PC-9 (cell line): ENCODE measurements around the gene NUP205. TPM values are rescaled to one million over a fixed set of nuclear protein-coding genes. Genes with fewer than 3 reads are reported as not detected.

ENCODE experiments used
- BruUV-seq: library from RNA; stranded (reverse); fragments of 400-500 nt; replicated peaks from 2 replicates; lab custom pipeline; 2021; lab: Mats Ljungman, UMichigan
- CTCF ChIA-PET: fragments of 300-600 bp; sonication (Branson Sonifier 250); formaldehyde crosslinking; loops from one replicate; lab custom pipeline; 2022; ENCODE audit warnings: antibody characterized with exemption; lab: Charles Lee
- POLR2A ChIA-PET: fragments of 300-600 bp; sonication (Branson Sonifier 250); formaldehyde crosslinking; loops from one replicate; lab custom pipeline; 2022; ENCODE audit warnings: antibody characterized with exemption; ENCODE audit not compliant: unreplicated experiment; lab: Charles Lee
- DNase-seq, 2 experiments: peaks; one replicate each; pipeline versions ENCODE4 v3.0.0 to v3.0.0-alpha.2; 2015 to 2022; ENCODE audit warnings: mixed read lengths in 1 of 2
- H2AFZ ChIP-seq: fragments of 200-600 bp; sonication (generic); 2 replicates; pipeline ENCODE4 v1.8.1; 2017; ENCODE audit warnings: antibody characterized with exemption
- H3F3A ChIP-seq: fragments of 200-600 bp; sonication (generic); 2 replicates; pipeline ENCODE4 v1.8.1; 2017; ENCODE audit warnings: antibody characterized with exemption, mild to moderate bottlenecking, low read depth; ENCODE audit not compliant: insufficient read depth
- H3K27ac ChIP-seq: fragments of 200-600 bp; sonication (generic); 2 replicates; pipeline ENCODE4 v1.6.1; 2016; ENCODE audit warnings: mixed run types
- H3K27me3 ChIP-seq: fragments of 200-600 bp; sonication (generic); 2 replicates; pipeline ENCODE4 v1.6.1; 2016; ENCODE audit warnings: low read depth, mixed run types; ENCODE audit not compliant: insufficient read depth
- H3K36me3 ChIP-seq: fragments of 200-600 bp; sonication (generic); 2 replicates; pipeline ENCODE4 v1.6.1; 2016; ENCODE audit warnings: low read depth, mixed run types
- H3K4me1 ChIP-seq: fragments of 200-600 bp; sonication (generic); replicated peaks from 2 replicates; pipeline ENCODE4 v1.6.1; 2016; ENCODE audit warnings: mixed run types; ENCODE audit not compliant: insufficient read depth
- H3K4me2 ChIP-seq: fragments of 200-600 bp; sonication (generic); 2 replicates; pipeline ENCODE4 v1.6.1; 2017; ENCODE audit warnings: mixed run types
- H3K4me3 ChIP-seq: fragments of 200-600 bp; sonication (generic); 2 replicates; pipeline ENCODE4 v1.6.1; 2016; ENCODE audit warnings: mixed run types
- H3K79me2 ChIP-seq: fragments of 200-600 bp; sonication (generic); 2 replicates; pipeline ENCODE4 v1.6.1; 2017; ENCODE audit warnings: low read depth, mixed run types
- H3K9me2 ChIP-seq: fragments of 200-600 bp; sonication (generic); 2 replicates; pipeline ENCODE4 v1.8.1; 2017; ENCODE audit warnings: mild to moderate bottlenecking; ENCODE audit not compliant: insufficient read depth
- H3K9me3 ChIP-seq: fragments of 200-600 bp; sonication (generic); 2 replicates; pipeline ENCODE4 v1.8.1; 2016; ENCODE audit warnings: low read depth; ENCODE audit not compliant: insufficient read depth
- H4K20me1 ChIP-seq: fragments of 200-600 bp; sonication (generic); 2 replicates; pipeline ENCODE4 v1.8.1; 2017; ENCODE audit not compliant: insufficient read depth
- EZH2 ChIP-seq: fragments of 200-600 bp; sonication (generic); IDR thresholded peaks from 2 replicates; pipeline ENCODE4 v1.8.0; 2017; ENCODE audit warnings: antibody characterized with exemption, low read depth
- intact Hi-C: fragments of 100-400 bp; cut with micrococcal nuclease; formaldehyde crosslinking; loops from one replicate; pipeline ENCODE4 v1.10.0; 2022; ENCODE audit not compliant: unreplicated experiment
- total RNA-seq: library from RNA; stranded (reverse); gene quantifications from 2 replicates; pipeline ENCODE4 v1.2.3, GENCODE V29; 2021
- TF ChIP-seq, protein P1 (sequence below): fragments of 200-600 bp; sonication (generic); conservative IDR thresholded peaks from 2 replicates; pipeline ENCODE4 v1.6.1; 2017; ENCODE audit warnings: mixed run types, antibody characterized with exemption, mild to moderate bottlenecking, moderate library complexity

The NUP205 gene
- total RNA-seq, 1 experiment from 2014 or later: 108 TPM

- intact Hi-C loops: loop anchor here (5.0 kb wide), 1 partner anchor 1928 kb away; no protein-coding TSS in a partner anchor
Observed at GRCh38 chr7:135664046-135664589, 106.4 kb downstream of the NUP205 start.

DNA sequence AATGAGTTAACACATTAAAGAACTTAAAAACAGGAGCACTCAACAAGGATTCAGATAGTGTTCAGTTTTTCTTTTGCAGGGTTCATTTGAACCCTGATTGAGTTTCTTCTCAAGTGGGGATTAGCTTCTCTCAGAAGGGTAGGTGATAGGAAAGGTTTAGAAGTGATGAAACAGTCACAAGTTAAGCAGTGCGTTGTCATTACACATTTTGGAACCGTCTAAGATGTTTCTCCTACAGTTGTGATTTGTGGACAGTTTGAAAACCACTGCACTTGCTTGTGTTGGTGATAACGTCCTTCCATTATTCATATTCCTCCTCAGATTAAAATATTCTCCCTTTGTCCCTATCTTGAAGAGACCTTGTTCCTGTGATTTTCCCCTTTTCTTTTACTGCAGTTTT is 107.3 kb downstream of the NUP205 start:
- H3K27ac ChIP-seq: no peak overlapping the region
- intact Hi-C loops: no loop called here
- BruUV-seq: no TSS peak
- ChIA-PET POLR2A (interaction anchor here (0.6 kb wide), 1 partner anchor 19 kb away, joined by 3 read pairs; no protein-coding TSS in a partner anchor), CTCF (no interaction called here)
- no peaks in the 10 kb centered on the region for H3K36me3 ChIP-seq
- H3K4me3 ChIP-seq: no peak overlapping the region
- no peak for DNase-seq
- peaks cover 21% of the 10 kb centered on the region for H3F3A ChIP-seq
- 0 out of 2 replicates have a peak, but pooled peaks cover 8% of the 10 kb centered on the region for H4K20me1 ChIP-seq
- TF ChIP-seq, protein P1, sequence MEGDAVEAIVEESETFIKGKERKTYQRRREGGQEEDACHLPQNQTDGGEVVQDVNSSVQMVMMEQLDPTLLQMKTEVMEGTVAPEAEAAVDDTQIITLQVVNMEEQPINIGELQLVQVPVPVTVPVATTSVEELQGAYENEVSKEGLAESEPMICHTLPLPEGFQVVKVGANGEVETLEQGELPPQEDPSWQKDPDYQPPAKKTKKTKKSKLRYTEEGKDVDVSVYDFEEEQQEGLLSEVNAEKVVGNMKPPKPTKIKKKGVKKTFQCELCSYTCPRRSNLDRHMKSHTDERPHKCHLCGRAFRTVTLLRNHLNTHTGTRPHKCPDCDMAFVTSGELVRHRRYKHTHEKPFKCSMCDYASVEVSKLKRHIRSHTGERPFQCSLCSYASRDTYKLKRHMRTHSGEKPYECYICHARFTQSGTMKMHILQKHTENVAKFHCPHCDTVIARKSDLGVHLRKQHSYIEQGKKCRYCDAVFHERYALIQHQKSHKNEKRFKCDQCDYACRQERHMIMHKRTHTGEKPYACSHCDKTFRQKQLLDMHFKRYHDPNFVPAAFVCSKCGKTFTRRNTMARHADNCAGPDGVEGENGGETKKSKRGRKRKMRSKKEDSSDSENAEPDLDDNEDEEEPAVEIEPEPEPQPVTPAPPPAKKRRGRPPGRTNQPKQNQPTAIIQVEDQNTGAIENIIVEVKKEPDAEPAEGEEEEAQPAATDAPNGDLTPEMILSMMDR: no peak
- TF ChIP-seq EZH2: no peak
- H3K27me3 ChIP-seq: no peaks in the 10 kb centered on the region
- peaks cover 16% of the 10 kb centered on the region for H3K4me1 ChIP-seq
- H3K4me2 ChIP-seq: no peak overlapping the region; the same call in 1 of the 2 replicates
- H3K9me3 ChIP-seq: no peaks in the 10 kb centered on the region
- H3K79me2 ChIP-seq: peaks cover 77% of the 10 kb centered on the region
- no peak overlapping the region for H2AFZ ChIP-seq
- no peaks in the 10 kb centered on the region for H3K9me2 ChIP-seq

More at GRCh38 chr7:135664046-135664589, 106.4 kb downstream of the NUP205 start:
- no TSS peak for BruUV-seq
- Histone ChIP-seq H3K4me3 (peak overlapping the region; percentile 99; the same call in 1 of the 2 replicates), H2AFZ (no peak overlapping the region), H3F3A (peaks cover 21% of the 10 kb centered on the region), H4K20me1 (0 out of 2 replicates have a peak, but pooled peaks cover 8% of the 10 kb centered on the region), H3K4me2 (peak overlapping the region; percentile 87), H3K4me1 (peaks cover 16% of the 10 kb centered on the region), H3K9me2 (no peaks in the 10 kb centered on the region), H3K9me3 (no peaks in the 10 kb centered on the region), H3K36me3 (no peaks in the 10 kb centered on the region), H3K79me2 (peaks cover 68% of the 10 kb centered on the region), H3K27ac (peak overlapping the region; percentile 92), H3K27me3 (no peaks in the 10 kb centered on the region)
- no peak for DNase-seq
- TF ChIP-seq EZH2: no peak
- TF ChIP-seq, protein P1: no peak
- ChIA-PET CTCF (interaction anchor here (0.7 kb wide), 1 partner anchor 382 kb away, joined by 7 read pairs; no protein-coding TSS in a partner anchor), POLR2A (interaction anchor here (0.6 to 0.7 kb wide), 2 partner anchors 81 to 360 kb away, joined by 3 to 60 read pairs; no protein-coding TSS in a partner anchor)

GRCh38 chr7:135666156-135666555 is 108.4 kb downstream of the NUP205 start:
- ChIA-PET POLR2A (no interaction called here), CTCF (no interaction called here)
- Histone ChIP-seq H4K20me1 (0 out of 2 replicates have a peak, but pooled peaks cover 8% of the 10 kb centered on the region), H3K4me2 (no peak overlapping the region), H3K9me3 (no peaks in the 10 kb centered on the region), H3K4me3 (no peak overlapping the region), H3K27me3 (no peaks in the 10 kb centered on the region), H2AFZ (no peak overlapping the region), H3K9me2 (no peaks in the 10 kb centered on the region), H3K4me1 (peaks cover 16% of the 10 kb centered on the region), H3K79me2 (peaks cover 87% of the 10 kb centered on the region), H3K36me3 (no peaks in the 10 kb centered on the region), H3F3A (peaks cover 17% of the 10 kb centered on the region), H3K27ac (no peak overlapping the region)
- BruUV-seq: no TSS peak
- TF ChIP-seq, protein P1: no peak
- no peak for TF ChIP-seq EZH2
- intact Hi-C loops: no loop called here
- DNase-seq: no peak
